Measurements from ENCODE around the gene SLC25A47. TPM values are rescaled to one million over a fixed set of nuclear protein-coding genes. Genes with fewer than 3 reads are reported as not detected.

SLC25A47 gene
- total and polyA plus RNA-seq, 8 donors, result 0.73 TPM; not detected in 7

GRCh38 chr14:100321473-100322137 is 1.5 kb upstream of the SLC25A47 start:
- intact Hi-C loops (cut with DNase I; ENCODE audit: low total_unique reads), result no loop called here
- WGBS, 5 donors, result 68 to 84% (median 71%) methylated on average over 6 to 9 of the region's 9 CpGs
- Histone ChIP-seq H3K27ac (no peak overlapping the region), H3K4me3 (no peak overlapping the region), H3K36me3 (no peaks in the 10 kb centered on the region), H3K9me3 (no peaks in the 10 kb centered on the region), H3K27me3 (no peaks in the 10 kb centered on the region), H3K4me1 (peaks cover 0 to 22% (median 16%) of the 10 kb centered on the region in 4 donors)
- DNase-seq, result no peak
- TF ChIP-seq EP300 (IDR thresholded peaks at IDR 0.05) (no peak), POLR2AphosphoS5 (IDR thresholded peaks at IDR 0.05) (no peak), POLR2A (IDR thresholded peaks at IDR 0.05) (no peak)
- TF ChIP-seq, protein P1, sequence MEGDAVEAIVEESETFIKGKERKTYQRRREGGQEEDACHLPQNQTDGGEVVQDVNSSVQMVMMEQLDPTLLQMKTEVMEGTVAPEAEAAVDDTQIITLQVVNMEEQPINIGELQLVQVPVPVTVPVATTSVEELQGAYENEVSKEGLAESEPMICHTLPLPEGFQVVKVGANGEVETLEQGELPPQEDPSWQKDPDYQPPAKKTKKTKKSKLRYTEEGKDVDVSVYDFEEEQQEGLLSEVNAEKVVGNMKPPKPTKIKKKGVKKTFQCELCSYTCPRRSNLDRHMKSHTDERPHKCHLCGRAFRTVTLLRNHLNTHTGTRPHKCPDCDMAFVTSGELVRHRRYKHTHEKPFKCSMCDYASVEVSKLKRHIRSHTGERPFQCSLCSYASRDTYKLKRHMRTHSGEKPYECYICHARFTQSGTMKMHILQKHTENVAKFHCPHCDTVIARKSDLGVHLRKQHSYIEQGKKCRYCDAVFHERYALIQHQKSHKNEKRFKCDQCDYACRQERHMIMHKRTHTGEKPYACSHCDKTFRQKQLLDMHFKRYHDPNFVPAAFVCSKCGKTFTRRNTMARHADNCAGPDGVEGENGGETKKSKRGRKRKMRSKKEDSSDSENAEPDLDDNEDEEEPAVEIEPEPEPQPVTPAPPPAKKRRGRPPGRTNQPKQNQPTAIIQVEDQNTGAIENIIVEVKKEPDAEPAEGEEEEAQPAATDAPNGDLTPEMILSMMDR (IDR thresholded peaks at IDR 0.05), result no peak

- Histone ChIP-seq H3K4me1 (peaks cover 0 to 22% (median 16%) of the 10 kb centered on the region in 4 donors), H3K36me3 (no peaks in the 10 kb centered on the region), H3K9me3 (no peaks in the 10 kb centered on the region), H3K4me3 (no peak overlapping the region), H3K27me3 (no peaks in the 10 kb centered on the region), H3K27ac (no peak overlapping the region)
- DNase-seq, result peak in 1 of 2 donors; percentile 37
- intact Hi-C loops (cut with DNase I; ENCODE audit: low total_unique reads), result no loop called here
- TF ChIP-seq EP300 (IDR thresholded peaks at IDR 0.05) (no peak), POLR2AphosphoS5 (IDR thresholded peaks at IDR 0.05) (no peak), POLR2A (IDR thresholded peaks at IDR 0.05) (no peak)
- TF ChIP-seq, protein P1 (IDR thresholded peaks at IDR 0.05), result no peak
- WGBS, 5 donors, result 81 to 95% (median 91%) methylated on average over 10 to 15 of the region's 15 CpGs
These were observed 791 bp upstream of the SLC25A47 start for GRCh38 chr14:100322138-100322957.

- 80 to 92% (median 90%) methylated on average over 5 to 8 of the region's 8 CpGs for WGBS, 5 donors
- H3K36me3 ChIP-seq, result no peaks in the 10 kb centered on the region
- TF ChIP-seq, protein P1 (IDR thresholded peaks at IDR 0.05), result no peak
- TF ChIP-seq POLR2AphosphoS5 (IDR thresholded peaks at IDR 0.05), result no peak
- TF ChIP-seq EP300 (IDR thresholded peaks at IDR 0.05), result no peak
- no peak for TF ChIP-seq POLR2A (IDR thresholded peaks at IDR 0.05)
- DNase-seq, result no peak
- intact Hi-C loops (cut with DNase I; ENCODE audit: low total_unique reads), result no loop called here
- H3K4me3 ChIP-seq, result no peak overlapping the region
- H3K27me3 ChIP-seq, result no peaks in the 10 kb centered on the region
- no peak overlapping the region for H3K27ac ChIP-seq
- H3K4me1 ChIP-seq, result peaks cover 0 to 9% (median 3%) of the 10 kb centered on the region in 4 donors
- no peaks in the 10 kb centered on the region for H3K9me3 ChIP-seq
These were observed 786 bp downstream of the SLC25A47 start for GRCh38 chr14:100323942-100324307.

GRCh38 chr14:100325231-100325632 is 2.1 kb downstream of the SLC25A47 start:
- peaks cover 0 to 9% (median 3%) of the 10 kb centered on the region in 4 donors for H3K4me1 ChIP-seq
- no peaks in the 10 kb centered on the region for H3K27me3 ChIP-seq
- no peaks in the 10 kb centered on the region for H3K9me3 ChIP-seq
- WGBS, 5 donors, result 50 to 69% (median 59%) methylated on average over 14 to 17 of the region's 17 CpGs
- no peaks in the 10 kb centered on the region for H3K36me3 ChIP-seq
- intact Hi-C loops (cut with DNase I; ENCODE audit: low total_unique reads), result no loop called here
- TF ChIP-seq EP300 (IDR thresholded peaks at IDR 0.05) (no peak), POLR2AphosphoS5 (IDR thresholded peaks at IDR 0.05) (no peak), POLR2A (IDR thresholded peaks at IDR 0.05) (no peak)
- TF ChIP-seq, protein P1 (IDR thresholded peaks at IDR 0.05), result no peak
- no peak overlapping the region for H3K27ac ChIP-seq
- H3K4me3 ChIP-seq, result no peak overlapping the region
- no peak for DNase-seq

Measured in stomach (tissue), 9 donors.